HG03558 (cell line): ENCODE measurements around the gene TFAP2E.

ENCODE experiments used
- ATAC-seq: cut with Tn5 transposase; IDR thresholded peaks from one replicate; pipeline ENCODE4 v1.9.1; 2021; ENCODE audit warnings: moderate number of reproducible peaks; ENCODE audit not compliant: unreplicated experiment; ENCODE audit errors: extremely low read depth

The TFAP2E gene

DNA sequence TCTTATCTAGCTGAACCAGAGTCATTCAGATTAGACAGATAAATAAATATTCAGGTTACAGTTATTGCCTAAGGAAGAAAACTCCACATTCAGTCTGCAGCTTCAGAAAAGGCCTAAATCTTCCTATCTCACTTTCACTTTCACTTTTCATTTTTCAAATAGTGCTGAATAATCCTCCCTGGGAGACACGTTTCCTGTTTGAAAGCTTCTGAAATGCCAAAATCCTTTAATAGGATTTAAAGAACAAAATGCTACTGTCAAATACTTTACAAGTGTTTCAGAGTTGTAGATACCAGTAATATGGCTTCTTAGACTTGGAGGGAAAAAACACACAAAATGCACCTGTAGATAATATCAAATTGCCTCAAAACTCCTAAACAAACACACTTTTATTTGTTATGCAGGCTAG, 64.3 kb downstream of the TFAP2E start:
- ATAC-seq = no peak

- ATAC-seq = no peak
Measured at GRCh38 chr1:35640380-35641232, 67.5 kb downstream of the TFAP2E start.

- ATAC-seq = no peak
Measured at GRCh38 chr1:35641233-35641866, 68.2 kb downstream of the TFAP2E start, which contains the start of gene PSMB2. Gene PSMB2, minus strand, starts transcription at chr1:35641526. Its CDS starts 94 bp downstream, at chr1:35641432.

- no peak for ATAC-seq
Measured at GRCh38 chr1:35642471-35642955, 69.4 kb downstream of the TFAP2E start.

GRCh38 chr1:35644204-35644603, 71.1 kb downstream of the TFAP2E start:
- no peak for ATAC-seq
